ENCODE data around the gene SPAG16.

SPAG16 gene

GRCh38 chr2:214410128-214410775 is 1126.0 kb downstream of the SPAG16 start:
- no peak overlapping the region for H3K27ac ChIP-seq (ENCODE audit: low read depth, low read length)
- no peaks in the 10 kb centered on the region for H4K20me1 ChIP-seq (ENCODE audit: low read depth, low read length)
- H3K36me3 ChIP-seq (ENCODE audit: low read length): no peaks in the 10 kb centered on the region
- H2AFZ ChIP-seq (ENCODE audit: low read depth, low read length, severe bottlenecking): no peak overlapping the region
- no peaks in the 10 kb centered on the region for H3K79me2 ChIP-seq (ENCODE audit: insufficient read depth, low read length)
- no peak for TF ChIP-seq EZH2phosphoT487 (conservative IDR thresholded peaks at IDR 0.05; ENCODE audit: low read length)
- no peak for TF ChIP-seq CTCF (IDR thresholded peaks at IDR 0.05; ENCODE audit: insufficient read depth, low read length, poor library complexity, severe bottlenecking)
- no peak overlapping the region for H3K4me2 ChIP-seq (ENCODE audit: low read depth, low read length, poor library complexity, severe bottlenecking)
- no peaks in the 10 kb centered on the region for H3K9me3 ChIP-seq (ENCODE audit: insufficient read depth, low read length)
- no peaks in the 10 kb centered on the region for H3K9me2 ChIP-seq (replicated peaks; ENCODE audit: insufficient read depth, low read length)
- H3K27me3 ChIP-seq (ENCODE audit: low read length): no peaks in the 10 kb centered on the region
- no peak overlapping the region for H3K4me3 ChIP-seq (ENCODE audit: insufficient read depth, low read length, poor library complexity, severe bottlenecking)
- no peaks in the 10 kb centered on the region for H3F3A ChIP-seq (ENCODE audit: insufficient read depth)
- no peak overlapping the region for H3K9ac ChIP-seq (ENCODE audit: low read length)

- H3K9ac ChIP-seq (ENCODE audit: low read length): no peak within 1 kb of the TSS
- H3K79me2 ChIP-seq (ENCODE audit: insufficient read depth, low read length): no peaks in the 10 kb centered on the region
- TF ChIP-seq EZH2phosphoT487 (conservative IDR thresholded peaks at IDR 0.05; ENCODE audit: low read length) (no peak), CTCF (IDR thresholded peaks at IDR 0.05; ENCODE audit: insufficient read depth, low read length, poor library complexity, severe bottlenecking) (no peak)
- no peaks in the 10 kb centered on the region for H3K36me3 ChIP-seq (ENCODE audit: low read length)
- no peak within 1 kb of the TSS for H3K4me3 ChIP-seq (ENCODE audit: insufficient read depth, low read length, poor library complexity, severe bottlenecking)
- no peak within 1 kb of the TSS for H2AFZ ChIP-seq (ENCODE audit: low read depth, low read length, severe bottlenecking)
- no peaks in the 10 kb centered on the region for H3K9me3 ChIP-seq (ENCODE audit: insufficient read depth, low read length)
- H3K4me2 ChIP-seq (ENCODE audit: low read depth, low read length, poor library complexity, severe bottlenecking): no peak within 1 kb of the TSS
- no peaks in the 10 kb centered on the region for H4K20me1 ChIP-seq (ENCODE audit: low read depth, low read length)
- H3F3A ChIP-seq (ENCODE audit: insufficient read depth): no peaks in the 10 kb centered on the region
- H3K27me3 ChIP-seq (ENCODE audit: low read length): no peaks in the 10 kb centered on the region
- H3K9me2 ChIP-seq (replicated peaks; ENCODE audit: insufficient read depth, low read length): no peaks in the 10 kb centered on the region
- no peak within 1 kb of the TSS for H3K27ac ChIP-seq (ENCODE audit: low read depth, low read length)
Measured at GRCh38 chr2:214410918-214411554, 1126.8 kb downstream of the SPAG16 start, which contains the start of gene VWC2L. TSS of gene VWC2L (plus strand) at chr2:214411054. CDS start at chr2:214414194, 3,140 bp downstream.

GRCh38 chr2:214412679-214413078 is 1128.4 kb downstream of the SPAG16 start:
- no peak overlapping the region for H3K4me3 ChIP-seq (ENCODE audit: insufficient read depth, low read length, poor library complexity, severe bottlenecking)
- no peak overlapping the region for H2AFZ ChIP-seq (ENCODE audit: low read depth, low read length, severe bottlenecking)
- H3K27me3 ChIP-seq (ENCODE audit: low read length): no peaks in the 10 kb centered on the region
- no peaks in the 10 kb centered on the region for H3K9me3 ChIP-seq (ENCODE audit: insufficient read depth, low read length)
- no peaks in the 10 kb centered on the region for H4K20me1 ChIP-seq (ENCODE audit: low read depth, low read length)
- no peaks in the 10 kb centered on the region for H3K79me2 ChIP-seq (ENCODE audit: insufficient read depth, low read length)
- no peaks in the 10 kb centered on the region for H3F3A ChIP-seq (ENCODE audit: insufficient read depth)
- no peaks in the 10 kb centered on the region for H3K9me2 ChIP-seq (replicated peaks; ENCODE audit: insufficient read depth, low read length)
- no peak overlapping the region for H3K27ac ChIP-seq (ENCODE audit: low read depth, low read length)
- no peak overlapping the region for H3K9ac ChIP-seq (ENCODE audit: low read length)
- no peak for TF ChIP-seq CTCF (IDR thresholded peaks at IDR 0.05; ENCODE audit: insufficient read depth, low read length, poor library complexity, severe bottlenecking)
- no peak for TF ChIP-seq EZH2phosphoT487 (conservative IDR thresholded peaks at IDR 0.05; ENCODE audit: low read length)
- no peaks in the 10 kb centered on the region for H3K36me3 ChIP-seq (ENCODE audit: low read length)
- H3K4me2 ChIP-seq (ENCODE audit: low read depth, low read length, poor library complexity, severe bottlenecking): no peak overlapping the region
